VCaP (cell line): ENCODE measurements around the gene KAZN.

Experiments
- H3K27ac ChIP-seq: fragments of 450-650 bp; 2 replicates; pipeline ENCODE4 v1.5.1; 2017
- CTCF ChIP-seq: fragments of 450-650 bp; conservative IDR thresholded peaks from 2 replicates; pipeline ENCODE4 v1.5.1; 2017; ENCODE audit warnings: mild to moderate bottlenecking, moderate library complexity

The KAZN gene

GRCh38 chr1:14887044-14887566 is 288.6 kb downstream of the KAZN start:
- no peak for TF ChIP-seq CTCF
- no peak overlapping the region for H3K27ac ChIP-seq

- no peak for TF ChIP-seq CTCF
These were observed 289.4 kb downstream of the KAZN start for GRCh38 chr1:14887764-14888350.

GRCh38 chr1:14888374-14888773 is 289.9 kb downstream of the KAZN start:
- no peak for TF ChIP-seq CTCF
- no peak overlapping the region for H3K27ac ChIP-seq

More at GRCh38 chr1:14887764-14888350, 289.4 kb downstream of the KAZN start:
- H3K27ac ChIP-seq, result no peak overlapping the region

- TF ChIP-seq CTCF, result no peak
- H3K27ac ChIP-seq, result no peak overlapping the region
These were observed 291.4 kb downstream of the KAZN start for GRCh38 chr1:14889825-14890440.

GRCh38 chr1:14891991-14892390 is 293.5 kb downstream of the KAZN start:
- no peak overlapping the region for H3K27ac ChIP-seq
- no peak for TF ChIP-seq CTCF

- no peak for TF ChIP-seq CTCF
- H3K27ac ChIP-seq, result no peak overlapping the region
These were observed 296.5 kb downstream of the KAZN start for GRCh38 chr1:14894811-14895560.

GRCh38 chr1:14895727-14896126 is 297.2 kb downstream of the KAZN start:
- H3K27ac ChIP-seq, result no peak overlapping the region
- TF ChIP-seq CTCF, result no peak
